K562 (cell line): Measurements from ENCODE around the gene ZP3. TPM values are rescaled to one million over a fixed set of nuclear protein-coding genes. Genes with fewer than 3 reads are reported as not detected.
"Not testable (repeated sequence)": the region's sequence is repeated elsewhere in the genome, so short reads cannot be mapped to it uniquely, and the experiment has no call there.

ENCODE experiments used
- ATAC-seq: fragments of 200-7000 bp; cut with Tn5 transposase; 3 replicates; pipeline ENCODE4 v1.9.1; 2020; ENCODE audit warnings: moderate library complexity
- BruUV-seq: library from RNA; stranded (reverse); fragments of 400-500 nt; replicated peaks from 2 replicates; lab custom pipeline; 2021; lab: Mats Ljungman, UMichigan
- CTCF ChIA-PET: fragments of 300-600 bp; formaldehyde crosslinking; extraction: SDS; loops from one replicate; lab custom pipeline; 2021; ENCODE audit warnings: low intra/inter-chr PET ratio; lab: Yijun Ruan, JAX
- POLR2A ChIA-PET: fragments of 300-600, 350-650 bp; sonication (Branson Sonifier 250); formaldehyde crosslinking; extraction: SDS; loops from one replicate; lab custom pipeline; 2021; ENCODE audit warnings: antibody characterized with exemption, inconsistent platforms; lab: Yijun Ruan, JAX
- DNase-seq, 4 experiments: peaks; one replicate each; pipeline versions ENCODE4 v3.0.0 to v3.0.0-alpha.2; 2011 to 2018; ENCODE audit warnings: low spot score in 3 of 4, mixed read lengths in 3 of 4; ENCODE audit errors: extremely low read depth in 1 of 4
- FAIRE-seq: peaks from 2 replicates; lab custom pipeline; 2011; peaks lifted over from hg19 to GRCh38; lab: Jason Lieb, UNC
- H2AFZ ChIP-seq: 2 replicates; pipeline ENCODE4 v1.6.0; 2011; ENCODE audit warnings: low read depth, low read length, control low read depth, inconsistent platforms
- H3K27ac ChIP-seq: fragments of 200-600 bp; 3 replicates; pipeline ENCODE4 v1.8.0; 2011; ENCODE audit warnings: low read depth, mild to moderate bottlenecking, control low read depth, inconsistent platforms, low read length, moderate library complexity, mixed read lengths; ENCODE audit errors: extremely low read depth
- H3K27me3 ChIP-seq, 2 experiments: fragments of 300-600 bp in 1 of 2; 2 replicates in 1 of 2; 3 replicates in 1 of 2; pipeline versions ENCODE4 v1.6.0 to v1.8.0; 2011; ENCODE audit warnings: inconsistent platforms in 2 of 2, low read length in 2 of 2, mild to moderate bottlenecking in 1 of 2, mixed read lengths in 1 of 2, moderate library complexity in 1 of 2; ENCODE audit not compliant: control insufficient read depth in 2 of 2, insufficient read depth in 2 of 2
- H3K36me3 ChIP-seq: fragments of 300-600 bp; 3 replicates; pipeline ENCODE4 v1.8.0; 2011; ENCODE audit warnings: mild to moderate bottlenecking, low read length, inconsistent platforms; ENCODE audit not compliant: control insufficient read depth, insufficient read depth
- H3K4me1 ChIP-seq, 2 experiments: fragments of 200-600 bp in 1 of 2; replicated peaks in 1 of 2; 2 replicates in 1 of 2; 3 replicates in 1 of 2; pipeline versions ENCODE4 v1.5.1 to v1.8.0; 2011; ENCODE audit warnings: inconsistent platforms in 2 of 2, low read length in 2 of 2, mild to moderate bottlenecking in 1 of 2, mixed read lengths in 1 of 2, moderate library complexity in 1 of 2; ENCODE audit not compliant: control insufficient read depth in 2 of 2, insufficient read depth in 2 of 2
- H3K4me2 ChIP-seq: 2 replicates; pipeline ENCODE4 v1.6.1; 2011; ENCODE audit warnings: low read length, control low read depth, inconsistent platforms, mixed read lengths; ENCODE audit not compliant: insufficient read depth
- H3K4me3 ChIP-seq: fragments of 200-600 bp; sonication (generic), shearing (Covaris generic); 2 replicates; pipeline ENCODE4 v1.5.1; 2016; ENCODE audit warnings: control low read depth, inconsistent platforms
- H3K79me2 ChIP-seq: fragments of 200-600 bp; 3 replicates; pipeline ENCODE4 v1.8.0; 2011; ENCODE audit warnings: low read length, inconsistent platforms; ENCODE audit not compliant: control insufficient read depth, insufficient read depth
- H3K9ac ChIP-seq, 2 experiments: 2 replicates each; pipeline versions ENCODE4 v1.6.0 to v1.6.1; 2011; ENCODE audit warnings: low read depth in 2 of 2, low read length in 2 of 2, control low read depth in 1 of 2, inconsistent platforms in 1 of 2, mild to moderate bottlenecking in 1 of 2, mixed read lengths in 1 of 2; ENCODE audit not compliant: insufficient read depth in 1 of 2
- H3K9me1 ChIP-seq: one replicate; pipeline ENCODE4 v1.6.0; 2011; ENCODE audit warnings: inconsistent platforms, mild to moderate bottlenecking, low read length, moderate library complexity; ENCODE audit not compliant: control insufficient read depth, insufficient read depth
- H3K9me3 ChIP-seq: replicated peaks from 2 replicates; pipeline ENCODE4 v1.5.1; 2011; ENCODE audit warnings: low read depth, low read length, inconsistent platforms; ENCODE audit not compliant: control insufficient read depth, insufficient read depth
- H4K20me1 ChIP-seq: replicated peaks from 2 replicates; pipeline ENCODE4 v1.6.1; 2011; ENCODE audit warnings: low read length, inconsistent platforms, mixed read lengths; ENCODE audit not compliant: control insufficient read depth, insufficient read depth
- WGBS: fragments of 100-300 bp; shearing (Covaris generic); methylation state at CpG from one replicate; pipeline ENCODE4 v1.1.6; 2016; ENCODE audit warnings: low coverage, mixed read lengths; ENCODE audit not compliant: insufficient coverage; ENCODE audit errors: missing lambda C conversion rate; 5-methylcytosine and 5-hydroxymethylcytosine counted together
- in situ Hi-C: fragments of 300-500 bp; cut with MboI; formaldehyde crosslinking; loops from 4 replicates; pipeline ENCODE4 v1.15.0; 2018; ENCODE audit warnings: inconsistent platforms, mixed read lengths
- intact Hi-C: fragments of 100-400 bp; cut with micrococcal nuclease; formaldehyde crosslinking; loops from 2 replicates; pipeline ENCODE4 v1.14.2; 2022
- polyA plus RNA-seq, 8 experiments: library from polyadenylated mRNA; depleted of rRNA in 4 of 8; stranded (reverse) in 5 of 8; unstranded in 3 of 8; fragments of >200 nt; fragmentation: Nextera tagmentation in 2 of 8; fragmentation: Illumina TruSeq in 1 of 8; extraction: Ambion mirVana in 2 of 8; extraction: Trizol in 1 of 8; gene quantifications; 2 replicates each; pipeline versions ENCODE4 v1.2.1 to v1.2.3, GENCODE V29; 2011 to 2014; ENCODE audit warnings: inconsistent platforms in 1 of 8, missing spikeins in 1 of 8
- total RNA-seq, 7 experiments: library from RNA; depleted of rRNA in 6 of 7; stranded (reverse); fragments of >200 nt in 6 of 7; fragmentation: Illumina TruSeq in 2 of 7; extraction: Trizol in 2 of 7; gene quantifications; 2 replicates each; pipeline versions ENCODE4 v1.2.1 to v1.2.3, GENCODE V29; 2011 to 2021; ENCODE audit warnings: low replicate concordance in 1 of 7

The ZP3 gene
- total and polyA plus RNA-seq, 9 of the 15 experiments (the other 6 are each of a cell fraction or from before 2014, with no cell fraction given): 1.4 to 3.8 (median 2.4) TPM

DNA sequence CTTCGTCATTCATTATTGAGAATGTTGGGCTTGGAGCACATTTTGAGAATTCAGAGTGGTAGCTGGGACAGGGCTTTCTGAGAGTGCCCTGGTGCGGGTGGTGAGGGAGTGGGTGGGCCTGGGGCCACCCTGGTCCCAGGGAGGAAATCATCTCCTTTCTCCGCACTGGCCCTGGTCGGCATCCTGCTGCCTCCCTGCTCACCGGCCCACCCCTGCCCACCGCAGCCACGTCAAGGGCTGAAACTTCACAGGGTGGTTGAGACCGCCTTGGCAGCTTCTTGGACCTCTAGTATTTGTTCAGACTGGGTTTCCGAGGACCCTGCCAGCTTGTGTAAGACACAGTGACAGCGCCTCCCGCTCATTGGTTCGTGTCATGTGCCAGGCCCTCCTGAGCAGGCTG, 59.7 kb downstream of the ZP3 start:
- H3K9me3 ChIP-seq, H3K9me1 ChIP-seq, H3K79me2 ChIP-seq, H3K4me1 ChIP-seq, DNase-seq, ATAC-seq, H3K36me3 ChIP-seq, H3K4me2 ChIP-seq, H3K27ac ChIP-seq, H3K4me3 ChIP-seq, FAIRE-seq, intact Hi-C loops, H4K20me1 ChIP-seq, H3K27me3 ChIP-seq, H2AFZ ChIP-seq, POLR2A ChIA-PET, CTCF ChIA-PET, in situ Hi-C loops, H3K9ac ChIP-seq: not testable (repeated sequence)
- 87% methylated on average over 3 of the region's 12 CpGs for WGBS
- BruUV-seq: TSS peak; percentile 21

GRCh38 chr7:76485822-76486610, 61.3 kb downstream of the ZP3 start:
- H3K9me1 ChIP-seq, H2AFZ ChIP-seq, H3K9ac ChIP-seq, H3K36me3 ChIP-seq, H3K9me3 ChIP-seq, intact Hi-C loops, H3K27ac ChIP-seq, H3K4me2 ChIP-seq, DNase-seq, H4K20me1 ChIP-seq, BruUV-seq, H3K79me2 ChIP-seq, CTCF ChIA-PET, POLR2A ChIA-PET, in situ Hi-C loops, H3K4me1 ChIP-seq, ATAC-seq, H3K27me3 ChIP-seq, H3K4me3 ChIP-seq: not testable (repeated sequence)
- peak; percentile 49 for FAIRE-seq
- WGBS: 61% methylated on average over 4 of the region's 20 CpGs

DNA sequence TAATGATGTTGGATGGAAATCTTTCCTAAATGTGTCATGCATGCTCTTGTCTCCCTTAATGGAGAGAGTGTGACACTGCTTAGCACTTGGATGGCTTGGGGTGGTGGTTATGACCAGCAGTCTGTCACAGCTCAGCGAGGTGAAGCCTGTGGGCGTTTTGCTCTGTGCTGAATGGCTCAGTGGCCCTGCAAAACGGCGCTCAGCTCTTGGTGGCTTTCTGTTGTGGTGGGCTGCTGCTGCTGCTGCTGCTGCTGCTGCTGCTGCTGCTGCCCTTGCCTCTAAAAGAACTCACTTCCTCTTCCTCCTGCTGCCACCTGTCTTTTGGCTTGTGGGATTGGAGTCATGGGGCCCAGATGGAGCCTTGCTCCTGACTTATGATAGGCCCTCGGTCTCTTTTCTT, 61.9 kb downstream of the ZP3 start:
- H3K4me1 ChIP-seq, POLR2A ChIA-PET, H3K9ac ChIP-seq, H3K79me2 ChIP-seq, H3K36me3 ChIP-seq, H3K9me1 ChIP-seq, H4K20me1 ChIP-seq, H3K27ac ChIP-seq, intact Hi-C loops, CTCF ChIA-PET, in situ Hi-C loops, H2AFZ ChIP-seq, BruUV-seq, H3K4me2 ChIP-seq, H3K27me3 ChIP-seq, H3K4me3 ChIP-seq, DNase-seq, H3K9me3 ChIP-seq: not testable (repeated sequence)
- peak; percentile 6 for FAIRE-seq
- WGBS: no CpG with 5 or more reads among the region's 5 CpGs
- peak; percentile 61 for ATAC-seq

DNA sequence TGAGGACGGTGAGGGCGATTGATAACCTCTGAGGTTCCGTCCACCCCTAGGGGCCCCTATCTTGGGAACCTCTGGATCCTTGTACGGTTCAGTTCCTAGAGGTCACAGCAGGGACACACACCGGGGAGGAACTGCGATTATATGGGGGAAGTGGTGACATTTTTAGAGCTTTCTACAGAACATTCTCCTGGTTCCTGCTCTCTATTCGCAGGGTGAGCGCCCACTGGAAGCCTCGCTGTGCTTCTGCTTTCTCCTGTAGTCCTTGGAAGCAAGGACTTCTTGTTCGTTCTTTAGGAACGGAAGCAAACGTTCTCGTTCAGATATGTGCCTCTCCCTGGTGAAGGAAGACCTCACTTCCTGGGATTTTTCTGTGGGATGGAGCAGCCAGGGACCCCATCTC, 63.2 kb downstream of the ZP3 start:
- H3K27ac ChIP-seq, CTCF ChIA-PET, POLR2A ChIA-PET, H3K4me3 ChIP-seq, H3K36me3 ChIP-seq, FAIRE-seq, H2AFZ ChIP-seq, H3K27me3 ChIP-seq, in situ Hi-C loops, H3K9me3 ChIP-seq, intact Hi-C loops, H4K20me1 ChIP-seq, H3K4me1 ChIP-seq, H3K9ac ChIP-seq, H3K9me1 ChIP-seq, BruUV-seq, DNase-seq, H3K79me2 ChIP-seq, H3K4me2 ChIP-seq: not testable (repeated sequence)
- peak; percentile 76 for ATAC-seq
- WGBS: 59% methylated on average over 3 of the region's 13 CpGs
